SK-N-MC (cell line): Measurements from ENCODE around the gene SAMM50.

Experiments used
- EZH2 ChIP-seq: fragments of 200-600 bp; sonication (generic); IDR thresholded peaks from one replicate; pipeline ENCODE4 v1.6.1; 2017; ENCODE audit warnings: antibody characterized with exemption
- POLR2AphosphoS5 ChIP-seq: IDR thresholded peaks from 2 replicates; pipeline ENCODE4 v1.6.1; 2012; ENCODE audit warnings: mild to moderate bottlenecking, low read depth, low read length, borderline replicate concordance

GRCh38 chr22:44018594-44018993, 63.4 kb downstream of the SAMM50 start:
- no peak for TF ChIP-seq POLR2AphosphoS5
- no peak for TF ChIP-seq EZH2
